HG03159 (cell line): ENCODE data around the gene CES3.
"Not testable (repeated sequence)": the region's sequence is repeated elsewhere in the genome, so short reads cannot be mapped to it uniquely, and the experiment has no call there.

Experiments used
- ATAC-seq: cut with Tn5 transposase; IDR thresholded peaks from one replicate; pipeline ENCODE4 v1.9.1; 2021; ENCODE audit warnings: mild to moderate bottlenecking, moderate library complexity; ENCODE audit not compliant: unreplicated experiment

The CES3 gene

DNA sequence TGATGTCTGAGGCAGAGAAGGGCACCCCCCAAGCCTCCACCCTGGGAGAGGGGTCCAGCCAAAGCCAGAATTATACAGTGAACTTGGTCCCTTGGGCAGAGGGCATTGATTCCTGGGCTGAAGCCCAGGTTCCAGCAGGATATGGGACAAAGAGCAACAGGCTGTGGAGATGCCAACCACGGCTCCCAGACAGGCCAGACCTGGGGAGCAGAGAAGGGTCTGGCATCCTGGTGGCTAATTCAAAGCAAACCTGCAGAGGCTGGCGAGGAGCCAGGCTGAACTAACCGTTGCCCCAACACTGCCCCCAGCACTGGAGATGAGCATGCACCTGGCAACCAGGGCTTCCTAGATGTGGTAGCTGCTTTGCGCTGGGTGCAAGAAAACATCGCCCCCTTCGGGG is 3.0 kb downstream of the CES3 start:
- no peak for ATAC-seq

GRCh38 chr16:66968847-66969246 is 7.8 kb downstream of the CES3 start:
- no peak for ATAC-seq

- no peak for ATAC-seq
Observed at GRCh38 chr16:66970775-66971720, 10.0 kb downstream of the CES3 start.

DNA sequence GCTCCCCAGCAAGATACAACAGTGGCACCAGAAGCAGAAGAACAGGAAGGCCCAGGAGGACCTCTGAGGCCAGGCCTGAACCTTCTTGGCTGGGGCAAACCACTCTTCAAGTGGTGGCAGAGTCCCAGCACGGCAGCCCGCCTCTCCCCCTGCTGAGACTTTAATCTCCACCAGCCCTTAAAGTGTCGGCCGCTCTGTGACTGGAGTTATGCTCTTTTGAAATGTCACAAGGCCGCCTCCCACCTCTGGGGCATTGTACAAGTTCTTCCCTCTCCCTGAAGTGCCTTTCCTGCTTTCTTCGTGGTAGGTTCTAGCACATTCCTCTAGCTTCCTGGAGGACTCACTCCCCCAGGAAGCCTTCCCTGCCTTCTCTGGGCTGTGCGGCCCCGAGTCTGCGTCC is 11.9 kb downstream of the CES3 start:
- ATAC-seq = no peak

DNA sequence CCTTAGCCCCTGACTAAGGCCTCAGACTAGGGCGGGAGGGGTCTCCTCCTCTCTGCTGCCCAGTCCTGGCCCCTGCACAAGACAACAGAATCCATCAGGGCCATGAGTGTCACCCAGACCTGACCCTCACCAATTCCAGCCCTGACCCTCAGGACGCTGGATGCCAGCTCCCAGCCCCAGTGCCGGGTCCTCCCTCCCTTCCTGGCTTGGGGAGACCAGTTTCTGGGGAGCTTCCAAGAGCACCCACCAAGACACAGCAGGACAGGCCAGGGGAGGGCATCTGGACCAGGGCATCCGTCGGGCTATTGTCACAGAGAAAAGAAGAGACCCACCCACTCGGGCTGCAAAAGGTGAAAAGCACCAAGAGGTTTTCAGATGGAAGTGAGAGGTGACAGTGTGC is 12.7 kb downstream of the CES3 start:
- no peak for ATAC-seq

GRCh38 chr16:66974156-66974931 is 13.3 kb downstream of the CES3 start:
- not testable (repeated sequence) for ATAC-seq

GRCh38 chr16:66974932-66975246 is 13.8 kb downstream of the CES3 start:
- ATAC-seq = not testable (repeated sequence)

GRCh38 chr16:66975302-66975893 is 14.3 kb downstream of the CES3 start:
- ATAC-seq = no peak

DNA sequence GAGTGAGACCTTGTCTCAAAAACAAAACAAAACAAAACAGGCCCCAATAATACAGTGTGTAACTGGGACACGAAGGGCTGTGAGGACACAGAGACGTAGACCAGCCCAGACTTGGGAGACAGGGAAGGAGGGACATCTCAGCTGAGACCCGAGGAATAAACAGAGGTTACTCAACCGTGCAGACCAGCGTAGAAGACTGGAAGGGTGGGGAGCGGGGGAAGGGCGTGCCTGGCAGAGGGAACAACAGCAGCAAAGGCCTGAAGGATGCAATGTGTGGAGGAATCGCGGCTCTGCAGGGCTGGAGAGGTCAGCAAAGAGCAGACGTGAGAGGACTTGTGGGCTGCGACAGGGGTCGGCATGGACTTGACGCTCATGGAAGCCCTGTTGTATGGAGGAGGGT is 15.7 kb downstream of the CES3 start:
- no peak for ATAC-seq

GRCh38 chr16:66977341-66978113 is 16.5 kb downstream of the CES3 start:
- no peak for ATAC-seq

DNA sequence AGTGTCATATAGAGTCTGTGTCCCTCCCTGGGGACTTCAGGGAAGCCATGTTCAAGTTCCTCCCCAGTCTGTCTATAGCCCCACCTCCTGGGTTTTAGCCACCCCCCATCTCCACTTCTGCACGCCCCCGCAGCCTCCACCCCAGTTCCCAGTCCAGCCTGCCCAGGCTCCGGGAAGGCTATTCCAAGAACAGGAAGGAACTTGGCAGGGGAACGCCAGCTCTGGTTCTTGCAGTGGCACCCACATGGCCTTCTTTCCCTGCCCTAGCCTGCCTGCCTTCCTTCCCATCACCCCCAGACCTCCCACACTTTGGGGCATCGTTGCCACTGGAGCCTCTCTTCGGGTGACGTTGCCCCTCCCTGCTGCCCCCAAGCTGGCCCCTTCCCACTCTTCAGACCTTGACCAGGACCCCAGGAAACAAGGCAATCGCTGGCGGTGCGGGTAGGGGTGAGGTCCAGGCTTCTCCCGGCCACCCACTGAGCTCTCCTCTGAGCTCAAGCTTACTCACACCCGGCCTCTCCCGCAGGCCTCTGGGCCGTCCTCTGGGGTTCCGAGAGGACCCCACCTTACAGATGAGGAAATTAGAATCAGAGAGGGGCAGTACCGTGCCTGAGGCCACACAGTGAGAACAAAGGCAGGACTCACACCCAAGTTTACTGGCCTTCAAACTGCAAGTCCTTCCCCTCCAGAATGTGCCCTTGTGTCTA is 18.1 kb downstream of the CES3 start:
- no peak for ATAC-seq

DNA sequence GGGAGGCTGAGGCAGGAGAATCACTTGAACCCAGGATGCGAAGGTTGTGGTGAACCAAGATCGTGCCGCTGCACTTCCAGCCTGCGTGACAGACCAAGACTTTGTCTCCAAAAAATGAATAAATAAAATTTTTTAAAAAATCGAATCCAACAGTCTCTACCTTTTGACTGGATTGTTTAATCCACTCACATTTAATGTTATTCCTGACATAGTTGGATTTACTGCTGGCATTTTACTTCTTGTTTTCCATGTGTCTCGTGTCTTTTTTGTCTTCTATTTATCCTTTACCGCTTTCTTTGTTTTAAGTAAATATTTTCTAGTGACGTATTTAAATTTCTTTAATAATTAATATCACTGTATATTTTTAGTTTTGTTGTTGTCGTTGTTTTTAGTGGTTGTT is 22.0 kb downstream of the CES3 start:
- ATAC-seq = no peak

- no peak for ATAC-seq
Observed at GRCh38 chr16:66984892-66985311, 23.8 kb downstream of the CES3 start.

- ATAC-seq = no peak
Observed at GRCh38 chr16:66986559-66986958, 25.5 kb downstream of the CES3 start.

- ATAC-seq = no peak
Observed at GRCh38 chr16:66988197-66988788, 27.2 kb downstream of the CES3 start, which contains the start of gene CES4A. TSS of gene CES4A (plus strand) at chr16:66988589. CDS start at chr16:66988773, 184 bp downstream.

DNA sequence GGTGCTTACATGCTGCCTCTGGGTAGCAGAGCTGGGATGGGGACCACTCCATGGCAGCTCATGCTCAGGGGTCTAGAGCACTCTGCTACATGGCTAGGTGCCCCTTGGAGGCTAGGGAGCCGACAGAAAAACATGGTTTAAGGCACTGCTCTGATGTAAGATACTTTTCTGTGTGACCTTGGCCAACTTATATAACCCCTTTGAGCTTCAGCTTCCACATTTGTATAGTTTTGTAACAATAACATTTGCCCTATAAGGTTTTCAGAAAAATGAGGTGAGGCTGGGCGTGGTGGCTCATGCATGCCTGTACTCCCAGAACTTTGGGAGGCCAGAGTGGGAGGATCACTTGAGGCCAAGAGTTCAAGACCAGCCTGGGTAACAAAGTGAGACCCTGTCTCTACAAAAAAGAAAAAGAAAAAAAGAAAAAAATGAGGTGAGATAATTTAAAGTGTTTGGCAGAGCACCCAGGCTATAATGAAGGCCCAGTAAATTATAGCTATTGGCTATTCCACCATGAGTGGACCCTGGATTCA is 30.5 kb downstream of the CES3 start:
- no peak for ATAC-seq

DNA sequence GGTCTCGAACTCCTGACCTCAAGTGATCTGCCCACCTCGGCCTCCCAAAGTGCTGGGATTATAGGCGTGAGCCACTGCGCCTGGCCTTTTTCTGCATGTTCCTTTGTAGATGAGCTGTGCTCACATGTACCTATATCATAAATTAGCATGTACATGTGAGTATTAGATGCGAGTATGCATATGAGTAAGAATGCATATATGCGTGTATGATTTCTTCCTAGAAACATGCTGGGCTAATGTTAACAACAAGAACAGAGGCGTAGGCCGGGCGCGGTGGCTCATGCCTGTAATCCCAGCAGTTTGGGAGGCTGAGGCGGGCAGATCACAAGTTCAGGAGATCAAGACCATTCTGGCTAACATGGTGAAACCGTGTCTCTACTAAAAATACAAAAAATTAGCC is 32.5 kb downstream of the CES3 start:
- not testable (repeated sequence) for ATAC-seq

DNA sequence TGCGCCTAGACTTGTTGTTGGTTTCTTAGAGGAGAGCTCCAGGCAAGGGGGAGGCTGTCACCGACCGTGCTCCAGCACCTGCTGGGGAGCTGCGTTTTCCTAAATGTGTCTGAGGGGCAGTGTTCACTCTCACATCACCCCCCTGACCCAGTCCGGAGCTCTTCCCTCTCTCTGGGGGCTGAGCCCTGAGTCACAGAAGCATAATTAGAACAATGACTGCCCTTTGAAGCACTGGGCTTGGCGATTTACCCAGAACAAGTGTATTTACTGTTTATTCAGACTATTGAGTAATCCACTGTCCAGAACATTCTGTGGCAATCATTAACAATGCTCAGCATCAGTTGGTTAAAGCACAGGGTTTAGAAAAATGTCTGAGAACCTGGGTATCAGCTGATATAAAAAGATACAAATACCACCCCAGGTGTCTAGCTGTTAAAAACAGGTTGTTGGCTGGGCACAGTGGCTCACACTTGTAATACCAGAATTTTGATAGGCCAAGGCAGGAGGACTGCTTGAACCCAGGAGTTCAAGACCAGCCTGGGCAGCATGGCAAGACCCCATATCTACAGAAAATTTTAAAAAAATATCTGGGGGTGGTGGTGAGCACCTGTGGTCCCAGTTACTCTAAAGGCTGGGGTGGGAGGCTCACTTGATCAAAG is 35.4 kb downstream of the CES3 start:
- no peak for ATAC-seq

GRCh38 chr16:66996983-66997358 is 35.9 kb downstream of the CES3 start:
- no peak for ATAC-seq
